CD8-positive, alpha-beta memory T cell (primary cell): ENCODE data around the gene MICAL3. TPM values are rescaled to one million over a fixed set of nuclear protein-coding genes. Genes with fewer than 3 reads are reported as not detected.
"Not testable (repeated sequence)": the region's sequence is repeated elsewhere in the genome, so short reads cannot be mapped to it uniquely, and the experiment has no call there.

Experiments used
- CTCF ChIA-PET: fragments of 350-600 bp; sonication (Branson Sonifier 250); formaldehyde crosslinking; loops from one replicate; lab custom pipeline; 2021; ENCODE audit warnings: antibody characterized with exemption; lab: Charles Lee
- POLR2A ChIA-PET: fragments of 350-600 bp; sonication (Branson Sonifier 250); formaldehyde crosslinking; loops from one replicate; lab custom pipeline; 2021; ENCODE audit warnings: antibody characterized with exemption; lab: Charles Lee
- DNase-seq, 5 donors: peaks; one replicate each; pipeline versions ENCODE4 v3.0.0 to v3.0.0-alpha.2; 2020 to 2022; ENCODE audit warnings: mixed read lengths in 1 of 5
- H3K27ac ChIP-seq: one replicate; pipeline ENCODE4 v1.7.0; 2013; ENCODE audit warnings: low read depth, mild to moderate bottlenecking, low read length, moderate library complexity
- H3K27me3 ChIP-seq: 2 replicates; pipeline ENCODE4 v1.7.0; 2013; ENCODE audit warnings: low read length, mild to moderate bottlenecking; ENCODE audit not compliant: insufficient read depth, poor library complexity, severe bottlenecking
- H3K36me3 ChIP-seq: 2 replicates; pipeline ENCODE4 v1.7.0; 2013; ENCODE audit warnings: mild to moderate bottlenecking, low read length, moderate library complexity; ENCODE audit not compliant: insufficient read depth
- H3K4me1 ChIP-seq: 2 replicates; pipeline ENCODE4 v1.7.0; 2013; ENCODE audit warnings: mild to moderate bottlenecking, low read length, moderate library complexity; ENCODE audit not compliant: insufficient read depth
- H3K4me3 ChIP-seq: 2 replicates; pipeline ENCODE4 v1.7.0; 2013; ENCODE audit warnings: mild to moderate bottlenecking, low read length
- H3K9me3 ChIP-seq: 2 replicates; pipeline ENCODE4 v1.7.0; 2013; ENCODE audit warnings: mild to moderate bottlenecking, low read length
- H3K27ac Mint-ChIP-seq, 8 donors: one replicate each; pipeline ENCODE4 v1.8.0; 2020 to 2021; ENCODE audit warnings: mixed read lengths in 8 of 8, mild to moderate bottlenecking in 6 of 8, inconsistent platforms in 3 of 8, moderate library complexity in 3 of 8
- H3K27me3 Mint-ChIP-seq, 2 donors: one replicate each; pipeline ENCODE4 v1.8.0; 2020 to 2021; ENCODE audit warnings: mixed read lengths in 2 of 2, mild to moderate bottlenecking in 1 of 2, moderate library complexity in 1 of 2
- H3K36me3 Mint-ChIP-seq, 3 donors: one replicate each; pipeline ENCODE4 v1.8.0; 2020 to 2021; ENCODE audit warnings: mixed read lengths in 3 of 3, inconsistent platforms in 1 of 3, mild to moderate bottlenecking in 1 of 3
- H3K4me1 Mint-ChIP-seq, 3 donors: one replicate each; pipeline ENCODE4 v1.8.0; 2020 to 2021; ENCODE audit warnings: mixed read lengths in 3 of 3, inconsistent platforms in 1 of 3, mild to moderate bottlenecking in 1 of 3
- H3K4me3 Mint-ChIP-seq, 7 donors: one replicate each; pipeline ENCODE4 v1.8.0; 2020 to 2021; ENCODE audit warnings: mixed read lengths in 7 of 7, mild to moderate bottlenecking in 6 of 7, moderate library complexity in 4 of 7, inconsistent platforms in 2 of 7
- H3K9me3 Mint-ChIP-seq, 5 donors: one replicate each; pipeline ENCODE4 v1.8.0; 2020 to 2022; ENCODE audit warnings: mixed read lengths in 5 of 5, mild to moderate bottlenecking in 3 of 5, moderate library complexity in 2 of 5, inconsistent platforms in 1 of 5
- polyA plus RNA-seq: library from polyadenylated mRNA; unstranded; fragments of 300-500 nt; fragmentation: Illumina TruSeq; gene quantifications from one replicate; pipeline ENCODE4 v1.2.3, GENCODE V29; 2021
- total RNA-seq, 2 experiments: library from RNA; stranded (reverse); gene quantifications; one replicate each; pipeline ENCODE4 v1.2.3, GENCODE V29; 2021

The MICAL3 gene
- total and polyA plus RNA-seq, 3 experiments from 2014 or later, result 1.7 to 51.9 (median 51.7) TPM

- no peak overlapping the region for H3K27ac Mint-ChIP-seq
- ChIA-PET CTCF (no interaction called here), POLR2A (no interaction called here)
- H3K27ac ChIP-seq, result no peak overlapping the region
- no peaks in the 10 kb centered on the region for H3K9me3 Mint-ChIP-seq
- H3K27me3 ChIP-seq, result no peaks in the 10 kb centered on the region
- peaks cover 0 to 4% (median 2%) of the 10 kb centered on the region in 3 donors for H3K36me3 Mint-ChIP-seq
- no peaks in the 10 kb centered on the region for H3K9me3 ChIP-seq
- H3K4me3 Mint-ChIP-seq, result no peak overlapping the region
- H3K36me3 ChIP-seq, result no peaks in the 10 kb centered on the region
- H3K27me3 Mint-ChIP-seq, result no peaks in the 10 kb centered on the region
- no peak overlapping the region for H3K4me3 ChIP-seq
- DNase-seq, result no peak
- H3K4me1 ChIP-seq, result no peaks in the 10 kb centered on the region
- peaks cover 7 to 65% (median 31%) of the 10 kb centered on the region in 3 donors for H3K4me1 Mint-ChIP-seq
Measured at GRCh38 chr22:17941471-17942406, 82.6 kb downstream of the MICAL3 start.

DNA sequence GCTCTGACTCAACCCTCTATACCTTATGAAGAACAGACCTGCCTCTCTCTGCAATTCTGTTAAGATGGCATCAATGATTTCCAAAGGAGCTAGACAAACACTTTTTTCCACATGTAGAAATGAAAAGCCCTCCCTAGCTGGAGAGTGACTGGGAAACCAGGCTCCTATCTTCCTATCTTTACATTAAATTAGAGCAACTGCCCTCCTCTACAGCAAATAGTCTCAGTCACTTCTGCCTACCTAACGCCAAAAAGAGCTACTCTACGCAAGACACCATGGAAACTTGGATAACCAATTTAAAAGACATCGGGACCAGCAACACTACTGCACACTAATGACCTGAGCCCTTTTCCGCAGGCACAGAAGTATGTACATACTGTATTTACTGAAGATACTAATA is 84.8 kb downstream of the MICAL3 start:
- H3K27me3 ChIP-seq, result no peaks in the 10 kb centered on the region
- H3K9me3 ChIP-seq, result no peaks in the 10 kb centered on the region
- POLR2A ChIA-PET, result no interaction called here
- Mint-ChIP-seq H3K9me3 (no peaks in the 10 kb centered on the region), H3K36me3 (peaks cover 0 to 4% (median 4%) of the 10 kb centered on the region in 3 donors), H3K4me1 (peaks cover 9 to 61% (median 31%) of the 10 kb centered on the region in 3 donors), H3K27ac (peak overlapping the region in 2 of 8 donors; percentile 3 to 11), H3K4me3 (no peak overlapping the region), H3K27me3 (no peaks in the 10 kb centered on the region)
- H3K36me3 ChIP-seq, result no peaks in the 10 kb centered on the region
- no peak for DNase-seq
- CTCF ChIA-PET, result no interaction called here
- H3K4me3 ChIP-seq, result no peak overlapping the region
- H3K4me1 ChIP-seq, result no peaks in the 10 kb centered on the region
- H3K27ac ChIP-seq, result no peak overlapping the region

DNA sequence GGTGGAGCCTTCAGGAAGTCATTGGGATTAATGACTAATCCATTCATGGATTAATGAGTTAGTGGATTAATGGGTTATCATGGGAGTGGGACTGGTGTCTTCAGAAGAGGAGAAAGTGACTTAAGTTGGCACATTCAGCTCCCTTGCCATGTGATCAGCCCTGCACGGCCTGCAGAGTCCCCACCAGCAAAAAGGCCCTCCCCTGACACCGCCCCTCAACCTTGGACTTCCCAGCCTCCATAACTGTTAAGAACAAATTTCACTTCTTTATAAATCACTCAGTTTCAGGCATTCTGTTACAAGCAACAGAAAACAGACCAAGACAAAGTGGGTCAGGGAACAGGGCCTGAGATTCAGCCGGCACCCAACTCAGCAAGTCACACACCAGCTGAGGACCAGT is 85.3 kb downstream of the MICAL3 start:
- ChIA-PET CTCF (no interaction called here), POLR2A (no interaction called here)
- Histone ChIP-seq H3K4me1 (no peaks in the 10 kb centered on the region), H3K4me3 (no peak overlapping the region), H3K36me3 (no peaks in the 10 kb centered on the region), H3K27ac (no peak overlapping the region), H3K27me3 (no peaks in the 10 kb centered on the region), H3K9me3 (no peaks in the 10 kb centered on the region)
- no peak overlapping the region for H3K27ac Mint-ChIP-seq
- no peak for DNase-seq
- no peaks in the 10 kb centered on the region for H3K27me3 Mint-ChIP-seq
- peaks cover 9 to 61% (median 33%) of the 10 kb centered on the region in 3 donors for H3K4me1 Mint-ChIP-seq
- peaks cover 0 to 4% (median 4%) of the 10 kb centered on the region in 3 donors for H3K36me3 Mint-ChIP-seq
- H3K4me3 Mint-ChIP-seq, result no peak overlapping the region
- H3K9me3 Mint-ChIP-seq, result no peaks in the 10 kb centered on the region

GRCh38 chr22:17938484-17938924 is 85.9 kb downstream of the MICAL3 start:
- no peak overlapping the region for H3K4me3 ChIP-seq
- peaks cover 0 to 4% (median 4%) of the 10 kb centered on the region in 3 donors for H3K36me3 Mint-ChIP-seq
- no peaks in the 10 kb centered on the region for H3K27me3 ChIP-seq
- H3K4me1 ChIP-seq, result no peaks in the 10 kb centered on the region
- no peaks in the 10 kb centered on the region for H3K36me3 ChIP-seq
- H3K27ac Mint-ChIP-seq, result no peak overlapping the region
- no peak overlapping the region for H3K4me3 Mint-ChIP-seq
- H3K9me3 Mint-ChIP-seq, result no peaks in the 10 kb centered on the region
- no peak for DNase-seq
- no peaks in the 10 kb centered on the region for H3K9me3 ChIP-seq
- H3K4me1 Mint-ChIP-seq, result peaks cover 9 to 61% (median 33%) of the 10 kb centered on the region in 3 donors
- no peak overlapping the region for H3K27ac ChIP-seq
- POLR2A ChIA-PET, result no interaction called here
- CTCF ChIA-PET, result no interaction called here
- no peaks in the 10 kb centered on the region for H3K27me3 Mint-ChIP-seq

DNA sequence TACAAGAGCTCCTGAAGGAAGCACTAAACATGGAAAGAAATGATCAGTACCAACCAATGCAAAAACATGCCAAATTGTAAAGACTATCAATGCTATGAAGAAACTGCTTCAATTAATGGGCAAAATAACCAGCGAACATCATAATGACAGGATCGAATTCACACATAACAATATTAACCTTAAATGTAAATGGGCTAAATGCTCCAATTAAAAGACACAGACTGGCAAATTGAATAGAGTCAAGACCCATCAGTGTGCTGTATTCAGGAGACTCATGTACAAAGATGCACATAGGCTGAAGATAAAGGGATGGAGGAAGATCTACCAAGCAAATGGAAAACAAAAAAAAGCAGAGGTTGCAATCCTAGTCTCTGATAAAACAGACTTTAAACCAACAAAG is 91.9 kb downstream of the MICAL3 start:
- peaks cover 13 to 50% (median 23%) of the 10 kb centered on the region in 3 donors for H3K4me1 Mint-ChIP-seq
- H3K4me3 Mint-ChIP-seq, H3K4me3 ChIP-seq, H3K9me3 ChIP-seq, H3K27ac ChIP-seq, DNase-seq, POLR2A ChIA-PET, H3K27me3 Mint-ChIP-seq, H3K36me3 ChIP-seq, H3K36me3 Mint-ChIP-seq, CTCF ChIA-PET, H3K27ac Mint-ChIP-seq, H3K4me1 ChIP-seq, H3K9me3 Mint-ChIP-seq, H3K27me3 ChIP-seq: not testable (repeated sequence)

- H3K4me3 ChIP-seq, result no peak overlapping the region
- no peaks in the 10 kb centered on the region for H3K27me3 ChIP-seq
- Mint-ChIP-seq H3K36me3 (no peaks in the 10 kb centered on the region), H3K27ac (no peak overlapping the region), H3K4me1 (peaks cover 17 to 61% (median 23%) of the 10 kb centered on the region in 3 donors), H3K4me3 (no peak overlapping the region), H3K27me3 (peaks cover 0 to 2% of the 10 kb centered on the region in 2 donors), H3K9me3 (no peaks in the 10 kb centered on the region)
- CTCF ChIA-PET, result no interaction called here
- DNase-seq, result no peak
- no peaks in the 10 kb centered on the region for H3K9me3 ChIP-seq
- no peak overlapping the region for H3K27ac ChIP-seq
- no peaks in the 10 kb centered on the region for H3K36me3 ChIP-seq
- no peaks in the 10 kb centered on the region for H3K4me1 ChIP-seq
- POLR2A ChIA-PET, result no interaction called here
Measured at GRCh38 chr22:17931400-17931825, 92.9 kb downstream of the MICAL3 start.

GRCh38 chr22:17930455-17931313 is 93.7 kb downstream of the MICAL3 start:
- peaks cover 0 to 2% of the 10 kb centered on the region in 2 donors for H3K27me3 Mint-ChIP-seq
- no peak for DNase-seq
- H3K36me3 ChIP-seq, result no peaks in the 10 kb centered on the region
- H3K4me1 ChIP-seq, result no peaks in the 10 kb centered on the region
- H3K27ac Mint-ChIP-seq, result peak overlapping the region in 1 of 8 donors; percentile 40
- CTCF ChIA-PET, result interaction anchor here (0.9 kb wide), 1 partner anchor 13 kb away, joined by 3 read pairs; no protein-coding TSS in a partner anchor
- no peak overlapping the region for H3K27ac ChIP-seq
- no peaks in the 10 kb centered on the region for H3K9me3 ChIP-seq
- no peak overlapping the region for H3K4me3 ChIP-seq
- no peak overlapping the region for H3K4me3 Mint-ChIP-seq
- H3K27me3 ChIP-seq, result no peaks in the 10 kb centered on the region
- peaks cover 17 to 62% (median 23%) of the 10 kb centered on the region in 3 donors for H3K4me1 Mint-ChIP-seq
- POLR2A ChIA-PET, result no interaction called here
- H3K36me3 Mint-ChIP-seq, result no peaks in the 10 kb centered on the region
- no peaks in the 10 kb centered on the region for H3K9me3 Mint-ChIP-seq
